Loucy (cell line): Measurements from ENCODE around the gene MTSS2.

Source experiments
- H2AFZ ChIP-seq: fragments of 200-600 bp; sonication (generic); 2 replicates; pipeline ENCODE4 v1.6.0; 2016; ENCODE audit warnings: antibody characterized with exemption, mild to moderate bottlenecking, low read length, moderate library complexity
- H3F3A ChIP-seq: fragments of 200-600 bp; 2 replicates; pipeline ENCODE4 v1.6.0; 2016; ENCODE audit warnings: antibody characterized with exemption, low read depth, mild to moderate bottlenecking
- H3K27me3 ChIP-seq: fragments of 200-600 bp; sonication (generic); 2 replicates; pipeline ENCODE4 v1.6.1; 2014; ENCODE audit warnings: low read length, mild to moderate bottlenecking; ENCODE audit not compliant: insufficient read depth, poor library complexity, severe bottlenecking
- H3K36me3 ChIP-seq: fragments of 200-600 bp; sonication (generic); 2 replicates; pipeline ENCODE4 v1.6.1; 2016; ENCODE audit warnings: low read length; ENCODE audit not compliant: insufficient read depth
- H3K4me1 ChIP-seq: fragments of 200-600 bp; sonication (generic); 2 replicates; pipeline ENCODE4 v1.5.1; 2014; ENCODE audit warnings: low read length, mild to moderate bottlenecking; ENCODE audit not compliant: insufficient read depth, poor library complexity, severe bottlenecking
- H3K4me2 ChIP-seq: fragments of 200-600 bp; sonication (generic); 2 replicates; pipeline ENCODE4 v1.6.0; 2014; ENCODE audit warnings: antibody characterized with exemption, low read length, low read depth, mild to moderate bottlenecking; ENCODE audit not compliant: poor library complexity, severe bottlenecking
- H3K4me3 ChIP-seq: fragments of 200-600 bp; sonication (generic); 2 replicates; pipeline ENCODE4 v1.5.1; 2014; ENCODE audit warnings: low read length, mild to moderate bottlenecking, mixed read lengths; ENCODE audit not compliant: poor library complexity, severe bottlenecking
- H3K79me2 ChIP-seq: fragments of 200-600 bp; sonication (generic); 2 replicates; pipeline ENCODE4 v1.6.1; 2014; ENCODE audit warnings: low read length; ENCODE audit not compliant: insufficient read depth
- H3K9ac ChIP-seq: fragments of 200-600 bp; sonication (generic); 2 replicates; pipeline ENCODE4 v1.6.0; 2014; ENCODE audit warnings: mild to moderate bottlenecking, low read depth, low read length, moderate library complexity; ENCODE audit not compliant: poor library complexity, severe bottlenecking
- H3K9me2 ChIP-seq: fragments of 200-600 bp; sonication (generic); replicated peaks from 2 replicates; pipeline ENCODE4 v1.6.1; 2016; ENCODE audit warnings: low read depth, low read length, mixed read lengths
- H3K9me3 ChIP-seq: fragments of 200-600 bp; sonication (generic); 2 replicates; pipeline ENCODE4 v1.6.1; 2014; ENCODE audit warnings: mild to moderate bottlenecking, antibody characterized with exemption, low read length, low read depth; ENCODE audit not compliant: insufficient read depth
- H4K20me1 ChIP-seq: fragments of 200-600 bp; sonication (generic); 2 replicates; pipeline ENCODE4 v1.6.0; 2014; ENCODE audit warnings: antibody characterized with exemption, low read length, mild to moderate bottlenecking; ENCODE audit not compliant: insufficient read depth, poor library complexity, severe bottlenecking
- CTCF ChIP-seq: fragments of 200-600 bp; sonication (generic); conservative IDR thresholded peaks from 2 replicates; pipeline ENCODE4 v1.5.1; 2014; ENCODE audit warnings: mild to moderate bottlenecking, antibody characterized with exemption, low read length
- EZH2phosphoT487 ChIP-seq: fragments of 200-600 bp; IDR thresholded peaks from 2 replicates; pipeline ENCODE4 v1.6.1; 2018; ENCODE audit warnings: antibody characterized with exemption, mild to moderate bottlenecking, moderate library complexity, borderline replicate concordance

MTSS2 gene

GRCh38 chr16:70700101-70701020 lies 14.5 kb upstream of the MTSS2 start:
- Histone ChIP-seq H3K9me2 (no peaks in the 10 kb centered on the region), H3K9me3 (no peaks in the 10 kb centered on the region), H3K36me3 (peaks cover 3% of the 10 kb centered on the region; the same call in 1 of the 2 replicates), H3K79me2 (no peaks in the 10 kb centered on the region), H3K4me3 (no peak overlapping the region), H3F3A (no peaks in the 10 kb centered on the region), H3K4me2 (peak overlapping the region; percentile 14), H4K20me1 (no peaks in the 10 kb centered on the region), H3K4me1 (peaks cover 58% of the 10 kb centered on the region), H3K9ac (peak overlapping the region; percentile 62), H2AFZ (no peak overlapping the region), H3K27me3 (no peaks in the 10 kb centered on the region)
- no peak for TF ChIP-seq CTCF
- TF ChIP-seq EZH2phosphoT487 = no peak

GRCh38 chr16:70699696-70700095 lies 13.8 kb upstream of the MTSS2 start:
- H3K9ac ChIP-seq = peak overlapping the region; percentile 62
- peaks cover 3% of the 10 kb centered on the region; the same call in 1 of the 2 replicates for H3K36me3 ChIP-seq
- peak overlapping the region; percentile 14 for H3K4me2 ChIP-seq
- H3K9me2 ChIP-seq = no peaks in the 10 kb centered on the region
- 0 out of 2 replicates have a peak, but pooled peaks cover 2% of the 10 kb centered on the region for H3K79me2 ChIP-seq
- H4K20me1 ChIP-seq = no peaks in the 10 kb centered on the region
- no peaks in the 10 kb centered on the region for H3F3A ChIP-seq
- no peaks in the 10 kb centered on the region for H3K9me3 ChIP-seq
- TF ChIP-seq EZH2phosphoT487 (no peak), CTCF (no peak)
- peaks cover 65% of the 10 kb centered on the region for H3K4me1 ChIP-seq
- H3K4me3 ChIP-seq = no peak overlapping the region
- H3K27me3 ChIP-seq = no peaks in the 10 kb centered on the region
- H2AFZ ChIP-seq = no peak overlapping the region

- Histone ChIP-seq H3K79me2 (0 out of 2 replicates have a peak, but pooled peaks cover 4% of the 10 kb centered on the region), H3K9ac (peak overlapping the region; percentile 62), H3K9me2 (no peaks in the 10 kb centered on the region), H4K20me1 (no peaks in the 10 kb centered on the region), H3K4me2 (no peak overlapping the region), H3K36me3 (peaks cover 3% of the 10 kb centered on the region; the same call in 1 of the 2 replicates), H3K4me1 (peaks cover 72% of the 10 kb centered on the region), H3K4me3 (no peak overlapping the region), H3K27me3 (no peaks in the 10 kb centered on the region), H3K9me3 (no peaks in the 10 kb centered on the region), H2AFZ (no peak overlapping the region), H3F3A (no peaks in the 10 kb centered on the region)
- TF ChIP-seq EZH2phosphoT487 (no peak), CTCF (no peak)
Measured at GRCh38 chr16:70698901-70699300, 13.0 kb upstream of the MTSS2 start.
